Neural progenitor cell (in vitro differentiated cells): ENCODE measurements around the gene CCNY. TPM values are rescaled to one million over a fixed set of nuclear protein-coding genes. Genes with fewer than 3 reads are reported as not detected.

ENCODE experiments used
- DNase-seq: peaks from one replicate; pipeline ENCODE4 v3.0.0-alpha.2; 2016; ENCODE audit warnings: low spot score
- H2AFZ ChIP-seq: fragments of 200-600 bp; sonication (generic); replicated peaks from 2 replicates; pipeline ENCODE4 v1.6.1; 2016; ENCODE audit warnings: antibody characterized with exemption
- H3F3A ChIP-seq: fragments of 200-600 bp; sonication (generic); 2 replicates; pipeline ENCODE4 v1.6.1; 2016; ENCODE audit warnings: antibody characterized with exemption, low read depth
- H3K27ac ChIP-seq: fragments of 200-600 bp; sonication (generic); 2 replicates; pipeline ENCODE4 v1.5.1; 2016; ENCODE audit warnings: mild to moderate bottlenecking
- H3K27me3 ChIP-seq: fragments of 200-600 bp; sonication (generic); 2 replicates; pipeline ENCODE4 v1.6.1; 2016; ENCODE audit warnings: mild to moderate bottlenecking, moderate library complexity
- H3K36me3 ChIP-seq: fragments of 200-600 bp; sonication (generic); 2 replicates; pipeline ENCODE4 v1.5.1; 2016
- H3K4me1 ChIP-seq: fragments of 200-600 bp; sonication (generic); 2 replicates; pipeline ENCODE4 v1.6.1; 2016; ENCODE audit warnings: mixed run types
- H3K4me2 ChIP-seq: fragments of 200-600 bp; sonication (generic); 2 replicates; pipeline ENCODE4 v1.6.1; 2016
- H3K4me3 ChIP-seq: fragments of 200-600 bp; sonication (generic); 2 replicates; pipeline ENCODE4 v1.5.1; 2016
- H3K79me2 ChIP-seq: fragments of 200-600 bp; sonication (generic); 2 replicates; pipeline ENCODE4 v1.6.1; 2016; ENCODE audit warnings: low read depth
- H3K9ac ChIP-seq: fragments of 200-600 bp; sonication (generic); 2 replicates; pipeline ENCODE4 v1.6.1; 2016
- H3K9me3 ChIP-seq: fragments of 200-600 bp; sonication (generic); 2 replicates; pipeline ENCODE4 v1.5.1; 2016; ENCODE audit warnings: low read depth
- H4K20me1 ChIP-seq: fragments of 200-600 bp; sonication (generic); 2 replicates; pipeline ENCODE4 v1.6.1; 2016; ENCODE audit warnings: low read depth
- H3K27ac Mint-ChIP-seq: 3 replicates; pipeline ENCODE4 v1.8.0; 2021; ENCODE audit warnings: mixed read lengths
- H3K27me3 Mint-ChIP-seq: 2 replicates; pipeline ENCODE4 v1.8.0; 2022; ENCODE audit warnings: low read depth, mild to moderate bottlenecking, inconsistent platforms, moderate library complexity, mixed read lengths; ENCODE audit not compliant: insufficient read depth
- H3K36me3 Mint-ChIP-seq: 3 replicates; pipeline ENCODE4 v1.8.0; 2021; ENCODE audit warnings: mixed read lengths
- H3K4me1 Mint-ChIP-seq: 3 replicates; pipeline ENCODE4 v1.8.0; 2021; ENCODE audit warnings: mixed read lengths
- H3K4me3 Mint-ChIP-seq: 3 replicates; pipeline ENCODE4 v1.8.0; 2021; ENCODE audit warnings: mild to moderate bottlenecking, moderate library complexity, mixed read lengths
- H3K9me3 Mint-ChIP-seq: 3 replicates; pipeline ENCODE4 v1.8.0; 2020; ENCODE audit warnings: mixed read lengths
- EZH2 ChIP-seq: fragments of 200-600 bp; sonication (generic); IDR thresholded peaks from 2 replicates; pipeline ENCODE4 v1.6.1; 2017; ENCODE audit warnings: antibody characterized with exemption, mild to moderate bottlenecking, moderate library complexity
- EZH2phosphoT487 ChIP-seq: fragments of 200-600 bp; sonication (generic); IDR thresholded peaks from 2 replicates; pipeline ENCODE4 v1.6.1; 2017; ENCODE audit warnings: antibody characterized with exemption
- total RNA-seq: library from RNA; depleted of rRNA; stranded (reverse); fragments of >200 nt; gene quantifications from 2 replicates; pipeline ENCODE4 v1.2.3, GENCODE V29; 2015; ENCODE audit warnings: low replicate concordance
- TF ChIP-seq, protein P1 (sequence below): fragments of 200-600 bp; sonication (generic); IDR thresholded peaks from 2 replicates; pipeline ENCODE4 v1.5.1; 2017; ENCODE audit warnings: antibody characterized with exemption, mild to moderate bottlenecking

The CCNY gene
- total RNA-seq, 1 donor from 2014 or later, result 46.7 TPM

DNA sequence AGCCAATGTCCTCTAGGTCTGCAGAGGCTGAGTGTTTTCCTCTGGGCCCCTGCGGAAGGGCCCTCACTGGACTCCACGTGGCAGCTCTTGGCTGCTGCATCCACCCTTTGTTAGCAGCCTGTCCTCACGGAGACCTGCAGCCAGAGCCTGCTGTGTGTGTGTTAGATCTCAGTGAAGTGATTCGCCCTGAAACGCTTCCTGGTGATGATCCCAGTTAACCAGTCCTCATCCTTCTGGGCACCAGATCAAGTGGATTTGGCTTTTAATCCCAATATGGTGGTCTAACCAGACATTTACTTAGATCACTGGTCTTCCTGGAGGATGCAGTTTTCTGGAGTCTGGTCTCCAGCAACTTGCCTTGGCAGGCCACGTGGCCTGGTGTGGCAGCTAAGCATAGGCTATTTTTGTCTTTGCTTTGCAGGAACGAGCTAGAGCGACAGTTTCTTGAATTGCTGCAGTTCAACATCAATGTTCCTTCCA lies 229.3 kb downstream of the CCNY start:
- H3K9me3 ChIP-seq, result no peaks in the 10 kb centered on the region
- H3K9ac ChIP-seq, result no peak overlapping the region
- H3K9me3 Mint-ChIP-seq, result no peaks in the 10 kb centered on the region
- H4K20me1 ChIP-seq, result peaks cover 3% of the 10 kb centered on the region
- no peaks in the 10 kb centered on the region for H3F3A ChIP-seq
- DNase-seq, result no peak
- H3K27me3 Mint-ChIP-seq, result no peaks in the 10 kb centered on the region
- H3K79me2 ChIP-seq, result no peaks in the 10 kb centered on the region
- no peak overlapping the region for H3K27ac ChIP-seq
- no peak overlapping the region for H3K4me3 Mint-ChIP-seq
- H3K4me2 ChIP-seq, result no peak overlapping the region
- no peak overlapping the region for H3K27ac Mint-ChIP-seq
- no peaks in the 10 kb centered on the region for H3K36me3 ChIP-seq
- TF ChIP-seq, protein P1, sequence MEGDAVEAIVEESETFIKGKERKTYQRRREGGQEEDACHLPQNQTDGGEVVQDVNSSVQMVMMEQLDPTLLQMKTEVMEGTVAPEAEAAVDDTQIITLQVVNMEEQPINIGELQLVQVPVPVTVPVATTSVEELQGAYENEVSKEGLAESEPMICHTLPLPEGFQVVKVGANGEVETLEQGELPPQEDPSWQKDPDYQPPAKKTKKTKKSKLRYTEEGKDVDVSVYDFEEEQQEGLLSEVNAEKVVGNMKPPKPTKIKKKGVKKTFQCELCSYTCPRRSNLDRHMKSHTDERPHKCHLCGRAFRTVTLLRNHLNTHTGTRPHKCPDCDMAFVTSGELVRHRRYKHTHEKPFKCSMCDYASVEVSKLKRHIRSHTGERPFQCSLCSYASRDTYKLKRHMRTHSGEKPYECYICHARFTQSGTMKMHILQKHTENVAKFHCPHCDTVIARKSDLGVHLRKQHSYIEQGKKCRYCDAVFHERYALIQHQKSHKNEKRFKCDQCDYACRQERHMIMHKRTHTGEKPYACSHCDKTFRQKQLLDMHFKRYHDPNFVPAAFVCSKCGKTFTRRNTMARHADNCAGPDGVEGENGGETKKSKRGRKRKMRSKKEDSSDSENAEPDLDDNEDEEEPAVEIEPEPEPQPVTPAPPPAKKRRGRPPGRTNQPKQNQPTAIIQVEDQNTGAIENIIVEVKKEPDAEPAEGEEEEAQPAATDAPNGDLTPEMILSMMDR, result no peak
- TF ChIP-seq EZH2 (no peak), EZH2phosphoT487 (no peak)
- no peaks in the 10 kb centered on the region for H3K4me1 ChIP-seq
- H3K36me3 Mint-ChIP-seq, result peaks cover 15% of the 10 kb centered on the region
- no peak overlapping the region for H2AFZ ChIP-seq
- H3K4me1 Mint-ChIP-seq, result peaks cover 2% of the 10 kb centered on the region
- no peak overlapping the region for H3K4me3 ChIP-seq
- H3K27me3 ChIP-seq, result no peaks in the 10 kb centered on the region

DNA sequence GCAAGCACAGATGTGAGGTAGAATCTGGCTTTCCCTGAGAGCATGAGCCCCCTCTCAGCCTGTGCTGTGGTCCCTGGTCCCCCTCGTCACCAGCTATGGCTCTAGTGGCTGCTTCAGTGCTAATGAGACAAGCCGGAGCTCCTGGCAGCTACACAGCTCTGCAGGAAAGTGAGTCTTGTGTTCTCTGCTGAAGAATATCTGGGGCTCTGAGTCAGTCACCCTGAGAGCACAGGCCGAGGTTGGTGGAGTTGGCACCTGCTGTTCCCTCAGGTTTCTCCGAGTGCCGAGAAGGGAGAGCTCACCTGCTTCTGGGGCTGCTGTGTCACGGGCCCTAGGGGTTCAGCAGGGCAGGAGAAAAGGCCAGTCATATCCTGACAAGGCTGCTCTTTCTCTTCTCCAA lies 231.6 kb downstream of the CCNY start:
- no peak for TF ChIP-seq EZH2phosphoT487
- no peak for TF ChIP-seq EZH2
- TF ChIP-seq, protein P1, result no peak
- H3K36me3 Mint-ChIP-seq, result peaks cover 19% of the 10 kb centered on the region
- no peak overlapping the region for H3K27ac Mint-ChIP-seq
- H4K20me1 ChIP-seq, result peaks cover 3% of the 10 kb centered on the region
- H3K27ac ChIP-seq, result no peak overlapping the region
- H3K9me3 ChIP-seq, result no peaks in the 10 kb centered on the region
- no peak overlapping the region for H3K4me3 Mint-ChIP-seq
- H3K36me3 ChIP-seq, result no peaks in the 10 kb centered on the region
- no peaks in the 10 kb centered on the region for H3K4me1 ChIP-seq
- no peak overlapping the region for H3K4me2 ChIP-seq
- no peak for DNase-seq
- H2AFZ ChIP-seq, result no peak overlapping the region
- H3K9me3 Mint-ChIP-seq, result no peaks in the 10 kb centered on the region
- no peak overlapping the region for H3K9ac ChIP-seq
- no peaks in the 10 kb centered on the region for H3F3A ChIP-seq
- H3K4me1 Mint-ChIP-seq, result peaks cover 2% of the 10 kb centered on the region
- H3K27me3 Mint-ChIP-seq, result no peaks in the 10 kb centered on the region
- no peaks in the 10 kb centered on the region for H3K27me3 ChIP-seq
- H3K4me3 ChIP-seq, result no peak overlapping the region
- H3K79me2 ChIP-seq, result no peaks in the 10 kb centered on the region

DNA sequence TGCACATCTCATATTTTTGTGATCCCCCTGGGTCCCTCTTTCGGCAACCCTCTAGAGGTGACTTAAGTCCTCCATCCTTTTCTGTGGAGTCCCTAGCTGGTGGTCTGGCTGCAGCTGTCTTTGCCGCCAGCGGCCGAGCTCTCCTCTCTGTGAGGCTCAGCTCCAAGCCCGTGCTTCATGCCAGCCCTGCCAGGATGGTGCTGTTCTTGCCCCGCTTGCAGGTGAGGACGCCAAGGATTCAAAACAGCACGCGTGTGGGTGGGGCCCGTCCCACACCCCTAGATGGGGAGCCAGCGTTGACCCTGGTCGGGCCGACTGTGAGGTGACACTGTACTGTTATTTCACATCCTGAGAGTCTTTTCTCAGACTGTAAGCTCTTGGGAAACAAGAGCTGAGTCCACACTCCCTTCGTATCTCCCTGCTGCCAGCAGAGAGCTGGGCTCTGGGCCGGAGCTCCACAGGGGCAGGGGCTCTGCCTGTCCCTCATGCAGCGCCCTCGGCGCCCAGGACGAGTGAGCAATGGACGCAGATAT lies 232.2 kb downstream of the CCNY start:
- Histone ChIP-seq H3K27me3 (no peaks in the 10 kb centered on the region), H3K9ac (no peak overlapping the region), H3K36me3 (no peaks in the 10 kb centered on the region), H3K4me2 (no peak overlapping the region), H3K4me3 (no peak overlapping the region), H4K20me1 (peaks cover 3% of the 10 kb centered on the region), H3K79me2 (no peaks in the 10 kb centered on the region), H3K9me3 (no peaks in the 10 kb centered on the region), H3F3A (no peaks in the 10 kb centered on the region), H2AFZ (no peak overlapping the region), H3K4me1 (no peaks in the 10 kb centered on the region), H3K27ac (no peak overlapping the region)
- Mint-ChIP-seq H3K27me3 (no peaks in the 10 kb centered on the region), H3K36me3 (peaks cover 19% of the 10 kb centered on the region), H3K4me3 (no peak overlapping the region), H3K4me1 (no peaks in the 10 kb centered on the region), H3K9me3 (no peaks in the 10 kb centered on the region), H3K27ac (peak overlapping the region; percentile 46)
- TF ChIP-seq EZH2phosphoT487, result no peak
- no peak for TF ChIP-seq EZH2
- TF ChIP-seq, protein P1, result no peak
- no peak for DNase-seq
